ENCODE measurements around the gene SMIM7.

Gene SMIM7

DNA sequence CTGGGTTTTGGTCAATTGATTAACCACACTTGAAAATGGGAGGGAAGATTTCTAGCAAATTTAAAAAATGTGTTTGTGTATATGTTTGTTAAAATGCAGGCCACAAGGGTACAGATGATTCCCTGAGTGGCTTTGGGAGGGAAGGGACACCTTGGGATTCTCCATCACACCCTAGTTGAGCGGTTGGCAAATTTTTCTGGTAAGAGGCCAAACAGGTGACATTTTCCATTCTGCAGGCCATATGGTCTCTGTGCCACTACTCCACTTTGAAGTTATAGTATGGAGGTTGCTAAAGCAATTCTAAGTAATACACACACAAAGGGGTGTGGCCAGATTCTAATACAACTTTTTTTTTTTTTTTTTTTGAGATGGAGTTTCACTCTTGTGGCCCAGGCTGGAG, 19.0 kb downstream of the SMIM7 start:
- no peak overlapping the region for H3K27ac ChIP-seq (ENCODE audit: low read depth, low read length)
- H3K9me3 ChIP-seq (ENCODE audit: control insufficient read depth in 1 of 2, low read length in 2 of 2) = no peaks in the 10 kb centered on the region
- H3K4me3 ChIP-seq (ENCODE audit: low read depth in 1 of 2, low read length in 2 of 2) = no peak overlapping the region
- H3K4me1 ChIP-seq (ENCODE audit: control insufficient read depth in 1 of 2, insufficient read depth in 2 of 2, low read length in 2 of 2) = no peaks in the 10 kb centered on the region
- no peak overlapping the region for H3K9ac ChIP-seq (ENCODE audit: low read depth in 1 of 2, low read length in 2 of 2)
- H3K36me3 ChIP-seq (ENCODE audit: control insufficient read depth in 1 of 2, insufficient read depth in 2 of 2, low read length in 2 of 2) = peaks cover 30 to 73% of the 10 kb centered on the region in 2 donors
- H3K27me3 ChIP-seq (ENCODE audit: control insufficient read depth in 1 of 2, insufficient read depth in 2 of 2, low read length in 2 of 2) = no peaks in the 10 kb centered on the region

DNA sequence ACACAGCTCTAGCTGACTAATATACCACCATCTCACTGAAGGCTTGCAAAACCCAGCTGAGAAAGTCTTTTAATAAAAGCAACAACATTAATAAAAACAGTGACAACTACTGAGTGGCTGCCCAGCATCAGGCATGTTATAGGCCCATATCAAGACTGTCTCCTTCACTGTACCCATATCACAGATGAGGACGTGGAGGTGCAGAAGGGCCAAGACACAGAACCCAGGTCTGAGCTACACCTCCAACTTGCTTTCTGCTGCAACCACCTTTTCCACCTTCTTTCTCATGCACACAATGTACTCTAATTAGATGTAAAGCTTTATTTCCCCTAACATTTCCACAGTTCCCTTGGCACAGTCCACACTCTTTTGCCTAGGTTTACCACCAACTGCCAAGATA, 21.3 kb downstream of the SMIM7 start:
- Histone ChIP-seq H3K27me3 (ENCODE audit: control insufficient read depth in 1 of 2, insufficient read depth in 2 of 2, low read length in 2 of 2) (no peaks in the 10 kb centered on the region), H3K9me3 (ENCODE audit: control insufficient read depth in 1 of 2, low read length in 2 of 2) (no peaks in the 10 kb centered on the region), H3K27ac (ENCODE audit: low read depth, low read length) (no peak overlapping the region), H3K9ac (ENCODE audit: low read depth in 1 of 2, low read length in 2 of 2) (no peak overlapping the region), H3K4me1 (ENCODE audit: control insufficient read depth in 1 of 2, insufficient read depth in 2 of 2, low read length in 2 of 2) (no peaks in the 10 kb centered on the region), H3K4me3 (ENCODE audit: low read depth in 1 of 2, low read length in 2 of 2) (no peak overlapping the region), H3K36me3 (ENCODE audit: control insufficient read depth in 1 of 2, insufficient read depth in 2 of 2, low read length in 2 of 2) (peaks cover 22 to 70% of the 10 kb centered on the region in 2 donors)

- Histone ChIP-seq H3K9ac (ENCODE audit: low read depth in 1 of 2, low read length in 2 of 2) (no peak overlapping the region), H3K36me3 (ENCODE audit: control insufficient read depth in 1 of 2, insufficient read depth in 2 of 2, low read length in 2 of 2) (peaks cover 18 to 68% of the 10 kb centered on the region in 2 donors), H3K27ac (ENCODE audit: low read depth, low read length) (no peak overlapping the region), H3K9me3 (ENCODE audit: control insufficient read depth in 1 of 2, low read length in 2 of 2) (no peaks in the 10 kb centered on the region), H3K27me3 (ENCODE audit: control insufficient read depth in 1 of 2, insufficient read depth in 2 of 2, low read length in 2 of 2) (no peaks in the 10 kb centered on the region), H3K4me3 (ENCODE audit: low read depth in 1 of 2, low read length in 2 of 2) (no peak overlapping the region), H3K4me1 (ENCODE audit: control insufficient read depth in 1 of 2, insufficient read depth in 2 of 2, low read length in 2 of 2) (no peaks in the 10 kb centered on the region)
These were observed 22.4 kb downstream of the SMIM7 start for GRCh38 chr19:16637535-16637934.

DNA sequence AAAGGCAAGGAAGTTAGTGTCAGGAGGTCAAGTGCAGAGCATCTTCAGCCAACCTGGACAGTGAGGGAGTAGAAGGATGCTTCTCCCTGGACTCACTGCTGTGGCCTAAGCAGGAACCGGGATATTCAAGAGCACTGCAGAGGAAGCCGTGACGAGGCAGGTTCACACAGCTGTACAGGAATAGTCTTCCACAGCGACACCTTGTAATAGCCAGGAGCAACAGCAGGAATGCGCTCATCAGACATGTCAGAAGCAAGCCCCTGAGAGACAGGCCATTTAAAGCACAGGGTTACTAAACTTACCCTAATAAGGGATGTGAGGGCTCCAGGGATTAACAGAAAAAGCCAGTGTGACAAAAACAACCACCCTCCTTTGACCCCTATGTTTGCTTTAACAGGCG, 28.5 kb downstream of the SMIM7 start:
- H3K36me3 ChIP-seq (ENCODE audit: control insufficient read depth in 1 of 2, insufficient read depth in 2 of 2, low read length in 2 of 2) = peaks cover 12 to 40% of the 10 kb centered on the region in 2 donors
- no peaks in the 10 kb centered on the region for H3K9me3 ChIP-seq (ENCODE audit: control insufficient read depth in 1 of 2, low read length in 2 of 2)

DNA sequence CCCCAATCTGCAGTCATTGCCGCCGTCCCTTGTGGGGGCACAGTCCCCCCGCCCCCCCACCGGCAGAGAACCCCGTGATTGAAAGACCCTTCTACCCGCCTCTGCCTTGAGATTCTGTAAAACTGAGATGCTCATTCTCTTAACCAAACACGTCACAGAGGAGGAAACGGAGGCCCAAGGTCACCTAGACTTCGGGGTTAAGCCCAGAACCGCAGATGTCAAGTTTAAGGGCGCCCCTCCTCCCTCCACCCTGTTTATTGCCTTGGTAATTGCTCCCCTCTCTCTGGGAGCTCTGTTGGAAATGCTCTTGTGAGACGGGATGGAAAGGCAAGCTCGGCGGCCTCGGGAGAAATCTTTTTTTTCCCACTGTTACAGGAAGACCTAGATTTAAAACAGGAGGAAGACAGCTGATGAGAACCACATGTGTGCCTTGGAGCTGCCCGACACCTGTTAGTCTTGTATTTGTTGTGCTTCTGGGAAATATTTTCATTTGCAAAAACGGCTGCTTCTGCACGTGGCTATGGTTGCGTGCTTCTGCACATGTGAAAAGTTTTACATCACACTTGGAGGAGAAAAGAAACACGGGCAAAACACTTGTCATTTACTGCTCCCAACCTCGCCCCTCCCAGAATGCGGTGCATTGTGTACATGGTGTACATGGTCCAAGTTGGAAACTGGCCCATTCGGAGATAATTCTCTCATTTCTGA, 30.8 kb downstream of the SMIM7 start:
- peaks cover 11 to 39% of the 10 kb centered on the region in 2 donors for H3K36me3 ChIP-seq (ENCODE audit: control insufficient read depth in 1 of 2, insufficient read depth in 2 of 2, low read length in 2 of 2)
- H3K9me3 ChIP-seq (ENCODE audit: control insufficient read depth in 1 of 2, low read length in 2 of 2) = no peaks in the 10 kb centered on the region
- H3K27ac ChIP-seq (ENCODE audit: low read depth, low read length) = peak overlapping the region; percentile 94
- no peaks in the 10 kb centered on the region for H3K27me3 ChIP-seq (ENCODE audit: control insufficient read depth in 1 of 2, insufficient read depth in 2 of 2, low read length in 2 of 2)
- H3K4me3 ChIP-seq (ENCODE audit: low read depth in 1 of 2, low read length in 2 of 2) = peak overlapping the region; percentile 77 to 85
- H3K9ac ChIP-seq (ENCODE audit: low read depth in 1 of 2, low read length in 2 of 2) = peak overlapping the region; percentile 86 to 90
- peaks cover 17 to 30% of the 10 kb centered on the region in 2 donors for H3K4me1 ChIP-seq (ENCODE audit: control insufficient read depth in 1 of 2, insufficient read depth in 2 of 2, low read length in 2 of 2)

More for the DNA sequence above, 28.5 kb downstream of the SMIM7 start:
- Histone ChIP-seq H3K4me3 (ENCODE audit: low read depth in 1 of 2, low read length in 2 of 2) (no peak overlapping the region), H3K4me1 (ENCODE audit: control insufficient read depth in 1 of 2, insufficient read depth in 2 of 2, low read length in 2 of 2) (peaks cover 8 to 18% of the 10 kb centered on the region in 2 donors), H3K9ac (ENCODE audit: low read depth in 1 of 2, low read length in 2 of 2) (no peak overlapping the region), H3K27ac (ENCODE audit: low read depth, low read length) (no peak overlapping the region), H3K27me3 (ENCODE audit: control insufficient read depth in 1 of 2, insufficient read depth in 2 of 2, low read length in 2 of 2) (no peaks in the 10 kb centered on the region)

- H3K27me3 ChIP-seq (ENCODE audit: control insufficient read depth in 1 of 2, insufficient read depth in 2 of 2, low read length in 2 of 2) = no peaks in the 10 kb centered on the region
- H3K9me3 ChIP-seq (ENCODE audit: control insufficient read depth in 1 of 2, low read length in 2 of 2) = no peaks in the 10 kb centered on the region
- H3K36me3 ChIP-seq (ENCODE audit: control insufficient read depth in 1 of 2, insufficient read depth in 2 of 2, low read length in 2 of 2) = peaks cover 9 to 38% of the 10 kb centered on the region in 2 donors
- peaks cover 17 to 30% of the 10 kb centered on the region in 2 donors for H3K4me1 ChIP-seq (ENCODE audit: control insufficient read depth in 1 of 2, insufficient read depth in 2 of 2, low read length in 2 of 2)
- H3K27ac ChIP-seq (ENCODE audit: low read depth, low read length) = peak within 1 kb of the TSS; percentile 94
- H3K9ac ChIP-seq (ENCODE audit: low read depth in 1 of 2, low read length in 2 of 2) = peak within 1 kb of the TSS; percentile 91 to 99
- H3K4me3 ChIP-seq (ENCODE audit: low read depth in 1 of 2, low read length in 2 of 2) = peak within 1 kb of the TSS; percentile 90 to 95
These were observed 31.6 kb downstream of the SMIM7 start, which contains the start of gene MED26 for GRCh38 chr19:16628183-16628983. TSS of gene MED26 (minus strand) at chr19:16628204. CDS start at chr19:16627943, 261 bp downstream.

DNA sequence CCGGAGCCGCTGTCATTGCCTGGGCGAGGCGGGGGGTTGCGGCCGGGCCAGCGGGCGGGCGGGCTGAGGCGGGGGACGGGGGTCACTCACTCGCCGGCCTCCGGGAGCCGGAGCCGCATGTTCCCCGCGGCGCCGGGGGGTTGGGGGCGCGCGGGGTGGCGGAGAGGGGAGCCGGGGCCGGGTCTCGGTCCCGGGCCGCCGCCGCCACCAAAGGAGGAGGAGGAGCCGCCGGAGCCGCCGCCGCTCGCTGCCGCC, 32.1 kb downstream of the SMIM7 start:
- peak overlapping the region; percentile 90 to 95 for H3K4me3 ChIP-seq (ENCODE audit: low read depth in 1 of 2, low read length in 2 of 2)
- H3K27ac ChIP-seq (ENCODE audit: low read depth, low read length) = peak overlapping the region; percentile 37
- no peaks in the 10 kb centered on the region for H3K27me3 ChIP-seq (ENCODE audit: control insufficient read depth in 1 of 2, insufficient read depth in 2 of 2, low read length in 2 of 2)
- H3K4me1 ChIP-seq (ENCODE audit: control insufficient read depth in 1 of 2, insufficient read depth in 2 of 2, low read length in 2 of 2) = peaks cover 17 to 30% of the 10 kb centered on the region in 2 donors
- H3K9me3 ChIP-seq (ENCODE audit: control insufficient read depth in 1 of 2, low read length in 2 of 2) = no peaks in the 10 kb centered on the region
- peaks cover 8 to 40% of the 10 kb centered on the region in 2 donors for H3K36me3 ChIP-seq (ENCODE audit: control insufficient read depth in 1 of 2, insufficient read depth in 2 of 2, low read length in 2 of 2)
- peak overlapping the region; percentile 91 to 99 for H3K9ac ChIP-seq (ENCODE audit: low read depth in 1 of 2, low read length in 2 of 2)

GRCh38 chr19:16627193-16627927, 32.6 kb downstream of the SMIM7 start:
- Histone ChIP-seq H3K9ac (ENCODE audit: low read depth in 1 of 2, low read length in 2 of 2) (peak overlapping the region; percentile 91 to 99), H3K27me3 (ENCODE audit: control insufficient read depth in 1 of 2, insufficient read depth in 2 of 2, low read length in 2 of 2) (no peaks in the 10 kb centered on the region), H3K9me3 (ENCODE audit: control insufficient read depth in 1 of 2, low read length in 2 of 2) (no peaks in the 10 kb centered on the region), H3K4me3 (ENCODE audit: low read depth in 1 of 2, low read length in 2 of 2) (peak overlapping the region; percentile 90 to 95), H3K36me3 (ENCODE audit: control insufficient read depth in 1 of 2, insufficient read depth in 2 of 2, low read length in 2 of 2) (peaks cover 6 to 37% of the 10 kb centered on the region in 2 donors), H3K27ac (ENCODE audit: low read depth, low read length) (peak overlapping the region; percentile 37), H3K4me1 (ENCODE audit: control insufficient read depth in 1 of 2, insufficient read depth in 2 of 2, low read length in 2 of 2) (peaks cover 17 to 30% of the 10 kb centered on the region in 2 donors)

GRCh38 chr19:16626796-16627192, 33.1 kb downstream of the SMIM7 start:
- H3K9ac ChIP-seq (ENCODE audit: low read depth in 1 of 2, low read length in 2 of 2) = peak overlapping the region; percentile 91 to 99
- H3K36me3 ChIP-seq (ENCODE audit: control insufficient read depth in 1 of 2, insufficient read depth in 2 of 2, low read length in 2 of 2) = peaks cover 6 to 37% of the 10 kb centered on the region in 2 donors
- H3K9me3 ChIP-seq (ENCODE audit: control insufficient read depth in 1 of 2, low read length in 2 of 2) = no peaks in the 10 kb centered on the region
- H3K27ac ChIP-seq (ENCODE audit: low read depth, low read length) = no peak overlapping the region
- peaks cover 17 to 30% of the 10 kb centered on the region in 2 donors for H3K4me1 ChIP-seq (ENCODE audit: control insufficient read depth in 1 of 2, insufficient read depth in 2 of 2, low read length in 2 of 2)
- H3K27me3 ChIP-seq (ENCODE audit: control insufficient read depth in 1 of 2, insufficient read depth in 2 of 2, low read length in 2 of 2) = no peaks in the 10 kb centered on the region
- peak overlapping the region; percentile 90 to 95 for H3K4me3 ChIP-seq (ENCODE audit: low read depth in 1 of 2, low read length in 2 of 2)
